Thymus (tissue), 11 donors: ENCODE measurements around the gene ZZZ3. TPM values are rescaled to one million over a fixed set of nuclear protein-coding genes. Genes with fewer than 3 reads are reported as not detected.
"Not testable (repeated sequence)": the region's sequence is repeated elsewhere in the genome, so short reads cannot be mapped to it uniquely, and the experiment has no call there.

Experiments used
- DNase-seq, 9 donors: peaks; one replicate each; pipeline ENCODE4 v3.0.0-alpha.2; 2013; ENCODE audit warnings: low spot score in 9 of 9, low read depth in 6 of 9, missing footprints in 1 of 9
- H3K27ac ChIP-seq, 2 donors: one replicate each; pipeline ENCODE4 v1.5.1; 2013; ENCODE audit warnings: control low read depth in 1 of 2, low read depth in 1 of 2, low read length in 1 of 2, mild to moderate bottlenecking in 1 of 2, moderate library complexity in 1 of 2
- H3K27me3 ChIP-seq, 2 donors: one replicate each; pipeline ENCODE4 v1.5.1; 2013; ENCODE audit warnings: low read length in 1 of 2; ENCODE audit not compliant: control insufficient read depth in 2 of 2, insufficient read depth in 1 of 2
- H3K36me3 ChIP-seq, 2 donors: one replicate each; pipeline ENCODE4 v1.5.1; 2013; ENCODE audit warnings: low read length in 1 of 2, mild to moderate bottlenecking in 1 of 2, moderate library complexity in 1 of 2; ENCODE audit not compliant: control insufficient read depth in 2 of 2, insufficient read depth in 2 of 2
- H3K4me1 ChIP-seq, 2 donors: one replicate each; pipeline ENCODE4 v1.5.1; 2013; ENCODE audit warnings: low read length in 2 of 2; ENCODE audit not compliant: control insufficient read depth in 2 of 2, insufficient read depth in 2 of 2
- H3K4me3 ChIP-seq, 2 donors: one replicate each; pipeline ENCODE4 v1.5.1; 2013; ENCODE audit warnings: low read length in 2 of 2, control low read depth in 1 of 2, mild to moderate bottlenecking in 1 of 2
- H3K9me3 ChIP-seq, 2 donors: one replicate each; pipeline ENCODE4 v1.5.1; 2013; ENCODE audit warnings: low read length in 1 of 2, mild to moderate bottlenecking in 1 of 2; ENCODE audit not compliant: control insufficient read depth in 2 of 2, insufficient read depth in 1 of 2
- WGBS: extraction: QIAGEN DNeasy Blood & Tissue Kit; methylation state at CpG from one replicate; pipeline ENCODE4 v1.1.7; 2013; 5-methylcytosine and 5-hydroxymethylcytosine counted together
- polyA plus RNA-seq: library from polyadenylated mRNA; stranded (reverse); fragments of 200-250 nt; gene quantifications from one replicate; pipeline ENCODE4 v1.2.3, GENCODE V29; 2013
- total RNA-seq: library from RNA; stranded (reverse); fragments of 120-200 nt; gene quantifications from one replicate; pipeline ENCODE4 v1.2.4, GENCODE V29; 2013
- donor health status: healthy.

The ZZZ3 gene
- total and polyA plus RNA-seq, 2 donors = 20.6 to 44.6 TPM

- Histone ChIP-seq H3K27me3 (no peaks in the 10 kb centered on the region), H3K4me3 (no peak overlapping the region), H3K36me3 (peaks cover 0 to 3% of the 10 kb centered on the region in 2 donors), H3K4me1 (no peaks in the 10 kb centered on the region), H3K9me3 (no peaks in the 10 kb centered on the region), H3K27ac (no peak overlapping the region)
- WGBS = over 99% methylated on average over 6 of the region's 6 CpGs
- no peak for DNase-seq
Measured at GRCh38 chr1:77658271-77658670, 24.2 kb downstream of the ZZZ3 start.

GRCh38 chr1:77655431-77655974, 27.0 kb downstream of the ZZZ3 start:
- DNase-seq = no peak
- Histone ChIP-seq H3K9me3 (peaks cover 0 to 8% of the 10 kb centered on the region in 2 donors), H3K36me3 (peaks cover 0 to 5% of the 10 kb centered on the region in 2 donors), H3K4me1 (no peaks in the 10 kb centered on the region), H3K27ac (no peak overlapping the region), H3K27me3 (no peaks in the 10 kb centered on the region), H3K4me3 (no peak overlapping the region)
- WGBS = 94% methylated on average over 2 of the region's 2 CpGs

- H3K9me3 ChIP-seq = peaks cover 0 to 19% of the 10 kb centered on the region in 2 donors
- H3K4me3 ChIP-seq = no peak overlapping the region
- H3K27me3 ChIP-seq = no peaks in the 10 kb centered on the region
- DNase-seq = no peak
- H3K4me1 ChIP-seq = no peaks in the 10 kb centered on the region
- H3K36me3 ChIP-seq = peaks cover 4 to 5% of the 10 kb centered on the region in 2 donors
- H3K27ac ChIP-seq = no peak overlapping the region
- WGBS = 98% methylated on average over 6 of the region's 6 CpGs
Measured at GRCh38 chr1:77652970-77653516, 29.4 kb downstream of the ZZZ3 start.

- no peak for DNase-seq
- Histone ChIP-seq H3K27me3 (no peaks in the 10 kb centered on the region), H3K9me3 (peaks cover 0 to 21% of the 10 kb centered on the region in 2 donors), H3K4me1 (no peaks in the 10 kb centered on the region), H3K27ac (no peak overlapping the region), H3K36me3 (peaks cover 5 to 8% of the 10 kb centered on the region in 2 donors), H3K4me3 (no peak overlapping the region)
Measured at GRCh38 chr1:77652268-77652667, 30.2 kb downstream of the ZZZ3 start.

- no peak for DNase-seq
- H3K27me3 ChIP-seq = no peaks in the 10 kb centered on the region
- H3K27ac ChIP-seq = no peak overlapping the region
- peaks cover 5 to 20% of the 10 kb centered on the region in 2 donors for H3K36me3 ChIP-seq
- H3K4me1 ChIP-seq = no peaks in the 10 kb centered on the region
- H3K9me3 ChIP-seq = peaks cover 0 to 21% of the 10 kb centered on the region in 2 donors
- H3K4me3 ChIP-seq = no peak overlapping the region
- WGBS = 100% methylated on average over 2 of the region's 2 CpGs
Measured at GRCh38 chr1:77649127-77649526, 33.3 kb downstream of the ZZZ3 start.

GRCh38 chr1:77646224-77646623, 36.2 kb downstream of the ZZZ3 start:
- not testable (repeated sequence) for H3K27ac ChIP-seq, H3K4me3 ChIP-seq, DNase-seq, H3K4me1 ChIP-seq, H3K27me3 ChIP-seq
- Histone ChIP-seq H3K9me3 (peaks cover 0 to 17% of the 10 kb centered on the region in 2 donors), H3K36me3 (peaks cover 5 to 22% of the 10 kb centered on the region in 2 donors)
- 99% methylated on average over 6 of the region's 6 CpGs for WGBS

GRCh38 chr1:77643456-77643855, 39.0 kb downstream of the ZZZ3 start:
- no peak overlapping the region for H3K4me3 ChIP-seq
- H3K27me3 ChIP-seq = no peaks in the 10 kb centered on the region
- no peaks in the 10 kb centered on the region for H3K4me1 ChIP-seq
- peaks cover 0 to 33% of the 10 kb centered on the region in 2 donors for H3K36me3 ChIP-seq
- H3K9me3 ChIP-seq = peaks cover 0 to 3% of the 10 kb centered on the region in 2 donors
- H3K27ac ChIP-seq = no peak overlapping the region
- 98% methylated on average over 2 of the region's 2 CpGs for WGBS
- no peak for DNase-seq

GRCh38 chr1:77642941-77643340, 39.5 kb downstream of the ZZZ3 start:
- 99% methylated on average over 3 of the region's 3 CpGs for WGBS
- no peaks in the 10 kb centered on the region for H3K4me1 ChIP-seq

GRCh38 chr1:77642196-77642595, 40.3 kb downstream of the ZZZ3 start:
- Histone ChIP-seq H3K4me1 (no peaks in the 10 kb centered on the region), H3K27ac (no peak overlapping the region), H3K9me3 (no peaks in the 10 kb centered on the region), H3K36me3 (peaks cover 0 to 34% of the 10 kb centered on the region in 2 donors), H3K27me3 (no peaks in the 10 kb centered on the region), H3K4me3 (no peak overlapping the region)
- DNase-seq = no peak
- WGBS = 97% methylated on average over 5 of the region's 5 CpGs

More at GRCh38 chr1:77642941-77643340, 39.5 kb downstream of the ZZZ3 start:
- Histone ChIP-seq H3K27ac (no peak overlapping the region), H3K27me3 (no peaks in the 10 kb centered on the region), H3K9me3 (peaks cover 0 to under 1% of the 10 kb centered on the region in 2 donors), H3K4me3 (no peak overlapping the region), H3K36me3 (peaks cover 0 to 37% of the 10 kb centered on the region in 2 donors)
- DNase-seq = no peak
